Subcutaneous abdominal adipose tissue (tissue), 5 donors: ENCODE results near the gene MPDZ.

ENCODE experiments used
- H3K27ac ChIP-seq: one replicate; pipeline ENCODE4 v1.7.0; 2013; ENCODE audit warnings: low read depth, mild to moderate bottlenecking, inconsistent platforms, low read length, moderate library complexity
- H3K27me3 ChIP-seq, 5 donors: one replicate each; pipeline ENCODE4 v1.7.0; 2013; ENCODE audit warnings: low read length in 5 of 5, inconsistent platforms in 1 of 5; ENCODE audit not compliant: control insufficient read depth in 5 of 5, insufficient read depth in 4 of 5
- H3K36me3 ChIP-seq, 5 donors: one replicate each; pipeline ENCODE4 v1.7.0; 2013; ENCODE audit warnings: low read length in 5 of 5; ENCODE audit not compliant: control insufficient read depth in 5 of 5, insufficient read depth in 5 of 5
- H3K4me1 ChIP-seq, 5 donors: one replicate each; pipeline ENCODE4 v1.7.0; 2013; ENCODE audit warnings: low read length in 5 of 5, mild to moderate bottlenecking in 3 of 5, moderate library complexity in 1 of 5; ENCODE audit not compliant: control insufficient read depth in 5 of 5, insufficient read depth in 5 of 5
- H3K4me3 ChIP-seq, 5 donors: one replicate each; pipeline ENCODE4 v1.7.0; 2013; ENCODE audit warnings: low read length in 5 of 5, low read depth in 1 of 5
- H3K9ac ChIP-seq, 5 donors: one replicate each; pipeline ENCODE4 v1.7.0; 2013; ENCODE audit warnings: low read length in 5 of 5, mild to moderate bottlenecking in 4 of 5, moderate library complexity in 3 of 5
- H3K9me3 ChIP-seq, 5 donors: one replicate each; pipeline ENCODE4 v1.7.0; 2013; ENCODE audit warnings: low read length in 5 of 5; ENCODE audit not compliant: control insufficient read depth in 5 of 5
- donor health status: healthy.
- donor health status: healthy.
- donor health status: healthy.
- donor health status: healthy.
- donor health status: healthy.

MPDZ gene

GRCh38 chr9:13284011-13284410, 4.5 kb upstream of the MPDZ start:
- Histone ChIP-seq H3K4me3 (no peak overlapping the region), H3K9ac (no peak overlapping the region), H3K27me3 (no peaks in the 10 kb centered on the region), H3K27ac (no peak overlapping the region), H3K36me3 (no peaks in the 10 kb centered on the region), H3K4me1 (peaks cover 0 to 4% (median 0%) of the 10 kb centered on the region in 5 donors), H3K9me3 (no peaks in the 10 kb centered on the region)

GRCh38 chr9:13282998-13283397, 3.5 kb upstream of the MPDZ start:
- no peaks in the 10 kb centered on the region for H3K27me3 ChIP-seq
- no peaks in the 10 kb centered on the region for H3K9me3 ChIP-seq
- no peak overlapping the region for H3K4me3 ChIP-seq
- H3K36me3 ChIP-seq, result no peaks in the 10 kb centered on the region
- no peak overlapping the region for H3K27ac ChIP-seq
- H3K9ac ChIP-seq, result no peak overlapping the region
- peaks cover 0 to 9% (median 4%) of the 10 kb centered on the region in 5 donors for H3K4me1 ChIP-seq

GRCh38 chr9:13281356-13282016, 2.0 kb upstream of the MPDZ start:
- no peaks in the 10 kb centered on the region for H3K9me3 ChIP-seq
- H3K4me3 ChIP-seq, result no peak overlapping the region
- H3K4me1 ChIP-seq, result peaks cover 0 to 11% (median 4%) of the 10 kb centered on the region in 5 donors
- no peaks in the 10 kb centered on the region for H3K27me3 ChIP-seq
- no peak overlapping the region for H3K27ac ChIP-seq
- no peak overlapping the region for H3K9ac ChIP-seq
- H3K36me3 ChIP-seq, result no peaks in the 10 kb centered on the region

- Histone ChIP-seq H3K36me3 (no peaks in the 10 kb centered on the region), H3K27me3 (no peaks in the 10 kb centered on the region), H3K27ac (peak overlapping the region; percentile 91), H3K9ac (peak overlapping the region; percentile 15 to 89 (median 62)), H3K9me3 (no peaks in the 10 kb centered on the region), H3K4me1 (peaks cover 4 to 15% (median 13%) of the 10 kb centered on the region in 5 donors), H3K4me3 (peak overlapping the region; percentile 72 to 93 (median 88))
These were observed 885 bp downstream of the MPDZ start for GRCh38 chr9:13278368-13279246.

- H3K27me3 ChIP-seq, result no peaks in the 10 kb centered on the region
- peak overlapping the region; percentile 72 to 93 (median 88) for H3K4me3 ChIP-seq
- H3K4me1 ChIP-seq, result peaks cover 4 to 15% (median 13%) of the 10 kb centered on the region in 5 donors
- H3K27ac ChIP-seq, result peak overlapping the region; percentile 91
- no peaks in the 10 kb centered on the region for H3K36me3 ChIP-seq
- H3K9ac ChIP-seq, result peak overlapping the region; percentile 15 to 89 (median 62)
- H3K9me3 ChIP-seq, result no peaks in the 10 kb centered on the region
These were observed 1.5 kb downstream of the MPDZ start for GRCh38 chr9:13278023-13278367.

- Histone ChIP-seq H3K27me3 (no peaks in the 10 kb centered on the region), H3K4me1 (peaks cover 4 to 15% (median 13%) of the 10 kb centered on the region in 5 donors), H3K4me3 (no peak overlapping the region), H3K27ac (peak overlapping the region; percentile 68), H3K36me3 (no peaks in the 10 kb centered on the region), H3K9me3 (no peaks in the 10 kb centered on the region), H3K9ac (peak overlapping the region in 1 of 5 donors; percentile 35)
These were observed 4.4 kb downstream of the MPDZ start for GRCh38 chr9:13274886-13275641.

GRCh38 chr9:13270734-13271133, 8.8 kb downstream of the MPDZ start:
- Histone ChIP-seq H3K9ac (no peak overlapping the region), H3K36me3 (no peaks in the 10 kb centered on the region), H3K27ac (no peak overlapping the region), H3K9me3 (no peaks in the 10 kb centered on the region), H3K27me3 (no peaks in the 10 kb centered on the region), H3K4me3 (no peak overlapping the region), H3K4me1 (peaks cover 4 to 38% (median 9%) of the 10 kb centered on the region in 5 donors)

- peaks cover 0 to 40% (median 4%) of the 10 kb centered on the region in 5 donors for H3K4me1 ChIP-seq
- no peak overlapping the region for H3K4me3 ChIP-seq
- H3K9ac ChIP-seq, result no peak overlapping the region
- H3K27ac ChIP-seq, result no peak overlapping the region
- H3K9me3 ChIP-seq, result no peaks in the 10 kb centered on the region
- H3K36me3 ChIP-seq, result no peaks in the 10 kb centered on the region
- H3K27me3 ChIP-seq, result no peaks in the 10 kb centered on the region
These were observed 9.7 kb downstream of the MPDZ start for GRCh38 chr9:13269589-13270452.

GRCh38 chr9:13268469-13268868, 11.0 kb downstream of the MPDZ start:
- peaks cover 0 to 38% (median 4%) of the 10 kb centered on the region in 5 donors for H3K4me1 ChIP-seq
- no peaks in the 10 kb centered on the region for H3K27me3 ChIP-seq
- H3K27ac ChIP-seq, result peak overlapping the region; percentile 61
- no peak overlapping the region for H3K4me3 ChIP-seq
- H3K9ac ChIP-seq, result no peak overlapping the region
- H3K36me3 ChIP-seq, result no peaks in the 10 kb centered on the region
- no peaks in the 10 kb centered on the region for H3K9me3 ChIP-seq
